Right lobe of liver (tissue), 6 donors: Measurements from ENCODE around the gene LTO1. TPM values are rescaled to one million over a fixed set of nuclear protein-coding genes. Genes with fewer than 3 reads are reported as not detected.

Experiments
- ATAC-seq, 4 donors: fragments of 200-7000 bp; cut with Tn5 transposase; one replicate each; pipeline ENCODE4 v1.9.1; 2020; ENCODE audit warnings: mild to moderate bottlenecking in 4 of 4, moderate library complexity in 4 of 4
- DNase-seq, 3 donors: peaks; one replicate each; pipeline ENCODE4 v3.0.0-alpha.2; 2020
- H3K27ac ChIP-seq, 3 donors: fragments of 200-600 bp; one replicate each; pipeline ENCODE4 v1.8.0; 2022
- H3K27me3 ChIP-seq, 2 donors: fragments of 200-600 bp; one replicate each; pipeline ENCODE4 v1.8.0; 2022
- H3K36me3 ChIP-seq, 4 donors: fragments of 200-600 bp; sonication (generic) in 1 of 4; one replicate each; pipeline versions ENCODE4 v1.5.1 to v1.8.0; 2017 to 2022; ENCODE audit warnings: control low read depth in 1 of 4
- H3K4me1 ChIP-seq, 4 donors: fragments of 200-600 bp; sonication (generic) in 1 of 4; one replicate each; pipeline versions ENCODE4 v1.5.1 to v1.8.0; 2017 to 2022; ENCODE audit warnings: control low read depth in 1 of 4
- H3K4me3 ChIP-seq, 3 donors: fragments of 200-600 bp; one replicate each; pipeline ENCODE4 v1.8.0; 2022
- H3K9me3 ChIP-seq, 4 donors: fragments of 200-600 bp; sonication (generic) in 1 of 4; one replicate each; pipeline versions ENCODE4 v1.5.1 to v1.8.0; 2017 to 2022; ENCODE audit warnings: control low read depth in 1 of 4
- POLR2A ChIP-seq: fragments of 450-650 bp; IDR thresholded peaks from one replicate; pipeline ENCODE4 v1.6.1; 2017; ENCODE audit warnings: antibody characterized with exemption, mild to moderate bottlenecking
- WGBS: methylation state at CpG from one replicate; pipeline ENCODE4 v1.1.6; 2018; ENCODE audit warnings: low coverage, low lambda C conversion rate; ENCODE audit not compliant: insufficient coverage; ENCODE audit errors: missing lambda C conversion rate; 5-methylcytosine and 5-hydroxymethylcytosine counted together
- intact Hi-C, 2 donors: fragments of 100-400 bp; cut with DNase I; formaldehyde crosslinking; loops; one replicate each; pipeline versions ENCODE4 v1.11.2 to v1.14.1; 2022
- total RNA-seq, 6 experiments: library from RNA; depleted of rRNA in 2 of 6; stranded (reverse); fragments of >200 nt in 2 of 6; fragmentation: NEBNext Ultra II Directional in 3 of 6; extraction: Animal tissue kit (Norgen Biotek cat#: 25700) in 3 of 6; gene quantifications; one replicate each; pipeline versions ENCODE4 v1.1.0 to v1.2.4, GENCODE V29; 2016 to 2023
- TF ChIP-seq, protein P1 (sequence below), 4 donors: fragments of 200-600 bp in 3 of 4; fragments of 450-650 bp in 1 of 4; IDR thresholded peaks; one replicate each; pipeline versions ENCODE4 v1.5.1 to v1.8.0; 2016 to 2022; ENCODE audit warnings: antibody characterized with exemption in 4 of 4, mild to moderate bottlenecking in 2 of 4
- donor health status: DM: no; HTN: yes; CAD: no.
- donor health status: DM: no; HTN: no; CAD: no.
- donor health status: DM: no; HTN: no; CAD: no.
- donor health status: DM: no; HTN: yes; CAD: no.
- donor health status: DM: no; HTN: yes; CAD: no.

LTO1 gene
- total RNA-seq, 6 experiments from 2014 or later, result 4.1 to 7.9 (median 5.6) TPM

DNA sequence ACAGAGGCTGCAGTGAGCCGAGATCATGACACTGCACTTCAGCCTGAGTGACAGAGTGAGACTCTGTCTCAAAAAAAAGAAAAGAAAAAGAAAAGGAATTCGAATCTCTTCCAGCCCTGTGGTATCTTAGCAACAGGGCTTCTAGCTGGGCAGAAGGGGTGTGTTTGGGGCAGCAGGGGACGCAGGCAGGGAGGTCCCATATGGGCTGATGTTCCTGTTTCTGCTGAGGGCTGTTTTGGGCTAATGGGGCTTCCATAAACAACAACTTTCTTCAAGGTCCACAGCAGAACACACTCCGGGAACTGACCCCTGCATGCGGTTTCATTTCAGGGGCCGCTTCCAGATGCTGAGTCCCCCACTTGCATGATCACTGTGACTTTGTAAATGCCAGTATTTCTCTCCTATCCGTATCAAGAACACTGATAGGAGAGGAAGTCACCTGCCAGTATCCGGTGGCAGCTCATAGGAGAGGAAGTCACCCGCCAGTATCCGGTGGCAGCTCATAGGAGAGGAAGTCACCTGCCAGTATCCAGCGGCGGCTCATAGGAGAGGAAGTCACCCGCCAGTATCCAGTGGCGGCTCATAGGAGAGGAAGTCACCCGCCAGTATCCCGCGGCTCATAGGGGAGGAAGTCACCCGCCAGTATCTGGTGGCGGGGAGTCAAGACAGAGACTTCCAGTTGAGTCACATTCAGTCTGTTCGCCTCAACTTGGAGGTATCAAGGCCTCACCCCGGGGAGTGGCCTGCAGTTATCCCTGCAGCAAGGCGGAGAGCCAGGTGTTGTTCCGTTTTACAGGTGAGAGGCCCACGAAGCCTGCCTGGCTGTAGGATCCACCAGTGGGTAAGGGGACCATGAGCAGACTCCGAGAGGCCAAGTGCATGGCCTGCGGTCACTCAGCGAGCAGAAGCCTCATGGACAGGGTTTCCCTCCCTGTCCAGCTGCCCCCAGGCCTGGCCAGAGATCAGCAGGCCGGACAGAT is 37.0 kb upstream of the LTO1 start:
- WGBS, result 63% methylated on average over 13 of the region's 28 CpGs
- no peak for ATAC-seq
- no peaks in the 10 kb centered on the region for H3K9me3 ChIP-seq
- no peaks in the 10 kb centered on the region for H3K4me1 ChIP-seq
- H3K27ac ChIP-seq, result no peak overlapping the region
- TF ChIP-seq POLR2A, result no peak
- TF ChIP-seq, protein P1, sequence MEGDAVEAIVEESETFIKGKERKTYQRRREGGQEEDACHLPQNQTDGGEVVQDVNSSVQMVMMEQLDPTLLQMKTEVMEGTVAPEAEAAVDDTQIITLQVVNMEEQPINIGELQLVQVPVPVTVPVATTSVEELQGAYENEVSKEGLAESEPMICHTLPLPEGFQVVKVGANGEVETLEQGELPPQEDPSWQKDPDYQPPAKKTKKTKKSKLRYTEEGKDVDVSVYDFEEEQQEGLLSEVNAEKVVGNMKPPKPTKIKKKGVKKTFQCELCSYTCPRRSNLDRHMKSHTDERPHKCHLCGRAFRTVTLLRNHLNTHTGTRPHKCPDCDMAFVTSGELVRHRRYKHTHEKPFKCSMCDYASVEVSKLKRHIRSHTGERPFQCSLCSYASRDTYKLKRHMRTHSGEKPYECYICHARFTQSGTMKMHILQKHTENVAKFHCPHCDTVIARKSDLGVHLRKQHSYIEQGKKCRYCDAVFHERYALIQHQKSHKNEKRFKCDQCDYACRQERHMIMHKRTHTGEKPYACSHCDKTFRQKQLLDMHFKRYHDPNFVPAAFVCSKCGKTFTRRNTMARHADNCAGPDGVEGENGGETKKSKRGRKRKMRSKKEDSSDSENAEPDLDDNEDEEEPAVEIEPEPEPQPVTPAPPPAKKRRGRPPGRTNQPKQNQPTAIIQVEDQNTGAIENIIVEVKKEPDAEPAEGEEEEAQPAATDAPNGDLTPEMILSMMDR (IDR thresholded peaks at IDR 0.05), result no peak
- H3K4me3 ChIP-seq, result no peak overlapping the region
- no peaks in the 10 kb centered on the region for H3K36me3 ChIP-seq
- no peaks in the 10 kb centered on the region for H3K27me3 ChIP-seq
- intact Hi-C loops, result loop anchor here (10.0 kb wide), 2 partner anchors 173 to 483 kb away; no protein-coding TSS in a partner anchor
- no peak for DNase-seq

DNA sequence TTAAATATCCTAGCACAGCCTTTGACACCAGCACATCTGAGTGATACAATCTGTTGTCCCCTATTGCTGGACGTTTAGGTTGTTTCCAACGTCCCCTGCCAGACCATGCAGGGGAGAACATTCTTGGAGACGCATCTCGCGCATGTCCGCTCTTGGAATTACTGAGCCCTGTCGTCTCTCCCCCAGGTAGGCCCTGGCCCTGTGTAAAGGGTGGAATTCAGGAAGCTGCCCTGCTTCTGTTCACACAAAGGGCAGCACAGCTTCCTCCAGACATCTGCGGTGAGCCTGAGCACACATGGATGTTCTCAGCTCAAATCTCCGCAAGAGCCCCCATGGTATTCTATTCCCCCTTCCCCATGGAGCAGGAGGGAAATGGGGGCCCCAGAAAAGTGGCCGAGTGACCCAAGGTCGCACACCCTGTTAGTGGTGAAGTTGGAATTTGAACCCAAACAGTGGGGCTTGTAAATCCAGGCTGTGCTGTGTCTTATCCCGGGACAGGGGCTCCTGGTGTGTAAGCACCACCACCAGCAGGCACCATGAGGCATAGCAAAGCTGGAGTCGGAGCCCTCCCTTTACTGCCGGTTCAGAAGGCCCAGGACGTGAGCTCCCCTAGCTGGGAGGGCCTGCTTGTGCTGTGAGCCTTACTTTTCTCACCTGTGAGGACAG is 33.7 kb upstream of the LTO1 start:
- 90% methylated on average over 6 of the region's 15 CpGs for WGBS
- intact Hi-C loops, result no loop called here
- no peaks in the 10 kb centered on the region for H3K36me3 ChIP-seq
- TF ChIP-seq POLR2A, result no peak
- TF ChIP-seq, protein P1 (IDR thresholded peaks at IDR 0.05), result no peak
- no peaks in the 10 kb centered on the region for H3K9me3 ChIP-seq
- H3K27ac ChIP-seq, result no peak overlapping the region
- ATAC-seq, result no peak
- H3K4me3 ChIP-seq, result no peak overlapping the region
- H3K27me3 ChIP-seq, result peaks cover 0 to 17% of the 10 kb centered on the region in 2 donors
- H3K4me1 ChIP-seq, result no peaks in the 10 kb centered on the region
- no peak for DNase-seq

DNA sequence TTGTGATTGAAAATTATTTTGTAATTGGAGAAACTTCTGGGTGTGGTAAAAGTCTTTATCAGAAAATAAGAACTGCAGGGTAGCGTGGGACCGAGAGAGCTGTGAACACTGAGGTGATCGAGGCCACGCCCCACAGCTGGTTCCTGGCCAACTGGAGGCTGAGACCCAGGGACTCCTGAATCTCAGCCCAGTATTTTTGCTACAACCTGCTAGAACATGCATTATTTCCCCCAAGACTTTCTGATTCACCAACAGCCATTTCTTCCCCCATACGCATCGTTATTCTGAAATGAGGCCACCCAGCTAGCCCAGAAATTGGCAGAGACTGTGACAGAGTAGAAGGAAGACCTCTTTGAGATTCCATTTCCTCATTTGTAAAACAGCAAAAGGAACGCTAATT is 32.0 kb upstream of the LTO1 start:
- Histone ChIP-seq H3K36me3 (no peaks in the 10 kb centered on the region), H3K4me3 (no peak overlapping the region), H3K27ac (no peak overlapping the region), H3K27me3 (peaks cover 8 to 32% of the 10 kb centered on the region in 2 donors), H3K9me3 (no peaks in the 10 kb centered on the region), H3K4me1 (no peaks in the 10 kb centered on the region)
- TF ChIP-seq, protein P1 (IDR thresholded peaks at IDR 0.05), result no peak
- TF ChIP-seq POLR2A, result no peak
- intact Hi-C loops, result no loop called here
- no peak for ATAC-seq
- no peak for DNase-seq
- WGBS, result 69% methylated on average over 6 of the region's 7 CpGs

GRCh38 chr11:69705901-69706787 is 31.0 kb upstream of the LTO1 start:
- H3K4me3 ChIP-seq, result no peak overlapping the region
- H3K9me3 ChIP-seq, result no peaks in the 10 kb centered on the region
- H3K36me3 ChIP-seq, result no peaks in the 10 kb centered on the region
- H3K4me1 ChIP-seq, result peaks cover 0 to 4% (median 1%) of the 10 kb centered on the region in 4 donors
- no peak overlapping the region for H3K27ac ChIP-seq
- WGBS, result 41% methylated on average over 7 of the region's 20 CpGs
- ATAC-seq (peak in 1 of 4 donors; percentile 7), DNase-seq (no peak)
- intact Hi-C loops, result no loop called here
- TF ChIP-seq, protein P1 (IDR thresholded peaks at IDR 0.05), result no peak
- no peak for TF ChIP-seq POLR2A
- peaks cover 9 to 33% of the 10 kb centered on the region in 2 donors for H3K27me3 ChIP-seq
